Measurements from ENCODE around the gene MAPKAP1.

Gene MAPKAP1

GRCh38 chr9:125440411-125440810, 266.6 kb downstream of the MAPKAP1 start:
- no peak overlapping the region for H3K4me3 ChIP-seq (ENCODE audit: low read depth, low read length)
- DNase-seq (ENCODE audit: low read depth), result no peak
- TF ChIP-seq CTCF (IDR thresholded peaks at IDR 0.05; ENCODE audit: insufficient read depth, low read depth, low read length, missing control alignments), result no peak

GRCh38 chr9:125439434-125440272, 267.4 kb downstream of the MAPKAP1 start:
- H3K4me3 ChIP-seq (ENCODE audit: low read depth, low read length), result no peak overlapping the region
- TF ChIP-seq CTCF (IDR thresholded peaks at IDR 0.05; ENCODE audit: insufficient read depth, low read depth, low read length, missing control alignments), result no peak
- DNase-seq (ENCODE audit: low read depth), result no peak

- H3K4me3 ChIP-seq (ENCODE audit: low read depth, low read length), result no peak overlapping the region
- no peak for DNase-seq (ENCODE audit: low read depth)
- no peak for TF ChIP-seq CTCF (IDR thresholded peaks at IDR 0.05; ENCODE audit: insufficient read depth, low read depth, low read length, missing control alignments)
Observed at GRCh38 chr9:125438506-125439433, 268.2 kb downstream of the MAPKAP1 start.

- no peak overlapping the region for H3K4me3 ChIP-seq (ENCODE audit: low read depth, low read length)
- no peak for DNase-seq (ENCODE audit: low read depth)
- no peak for TF ChIP-seq CTCF (IDR thresholded peaks at IDR 0.05; ENCODE audit: insufficient read depth, low read depth, low read length, missing control alignments)
Observed at GRCh38 chr9:125437771-125438221, 269.2 kb downstream of the MAPKAP1 start.

GRCh38 chr9:125436613-125437443, 270.2 kb downstream of the MAPKAP1 start:
- DNase-seq (ENCODE audit: low read depth), result no peak
- no peak for TF ChIP-seq CTCF (IDR thresholded peaks at IDR 0.05; ENCODE audit: insufficient read depth, low read depth, low read length, missing control alignments)
- H3K4me3 ChIP-seq (ENCODE audit: low read depth, low read length), result no peak overlapping the region
